H1 (cell line): ENCODE data around the gene CYP26A1. TPM values are rescaled to one million over a fixed set of nuclear protein-coding genes. Genes with fewer than 3 reads are reported as not detected.
"Not testable (repeated sequence)": the region's sequence is repeated elsewhere in the genome, so short reads cannot be mapped to it uniquely, and the experiment has no call there.

Source experiments
- CTCF ChIA-PET: fragments of 300-600 bp; sonication (Branson Sonifier 250); formaldehyde crosslinking; loops from one replicate; lab custom pipeline; 2021; ENCODE audit not compliant: partially characterized antibody; lab: Charles Lee
- POLR2A ChIA-PET: fragments of 300-600 bp; sonication (Branson Sonifier 250); formaldehyde crosslinking; loops from one replicate; lab custom pipeline; 2021; ENCODE audit warnings: inconsistent platforms; ENCODE audit not compliant: partially characterized antibody; lab: Charles Lee
- DNase-seq, 2 experiments: peaks; one replicate each; pipeline versions ENCODE4 v3.0.0 to v3.0.0-alpha.2; 2010 to 2022; ENCODE audit warnings: low spot score in 2 of 2, low read depth in 1 of 2, mixed read lengths in 1 of 2
- FAIRE-seq: peaks from 2 replicates; lab custom pipeline; 2011; peaks lifted over from hg19 to GRCh38; lab: Jason Lieb, UNC
- H2AFZ ChIP-seq: 2 replicates; pipeline ENCODE4 v1.8.1; 2012; ENCODE audit warnings: low read length, inconsistent platforms
- H2AK5ac ChIP-seq: 2 replicates; pipeline ENCODE4 v1.6.1; 2013; ENCODE audit warnings: low read depth, low read length
- H2BK120ac ChIP-seq: replicated peaks from 2 replicates; pipeline ENCODE3; 2013; ENCODE audit warnings: low read depth, low read length, inconsistent platforms
- H2BK12ac ChIP-seq: 2 replicates; pipeline ENCODE4 v1.6.1; 2013; ENCODE audit warnings: low read depth, low read length
- H2BK15ac ChIP-seq: 2 replicates; pipeline ENCODE4 v1.6.1; 2013; ENCODE audit warnings: low read length
- H2BK20ac ChIP-seq: 2 replicates; pipeline ENCODE4 v1.6.1; 2013; ENCODE audit warnings: low read length
- H2BK5ac ChIP-seq: 2 replicates; pipeline ENCODE4 v1.6.1; 2013; ENCODE audit warnings: low read depth, low read length
- H3K14ac ChIP-seq: 2 replicates; pipeline ENCODE4 v1.6.1; 2013; ENCODE audit warnings: inconsistent platforms; ENCODE audit not compliant: insufficient read length
- H3K18ac ChIP-seq: 2 replicates; pipeline ENCODE4 v1.6.1; 2013; ENCODE audit warnings: low read length; ENCODE audit errors: extremely low read depth
- H3K23ac ChIP-seq: 2 replicates; pipeline ENCODE4 v1.6.1; 2013; ENCODE audit warnings: inconsistent platforms; ENCODE audit not compliant: insufficient read length
- H3K23me2 ChIP-seq: 2 replicates; pipeline ENCODE4 v1.6.1; 2013; ENCODE audit warnings: low read depth, low read length
- H3K27ac ChIP-seq: 2 replicates; pipeline ENCODE4 v1.6.1; 2011; ENCODE audit warnings: low read depth, low read length, inconsistent platforms
- H3K27me3 ChIP-seq, 4 experiments: replicated peaks in 1 of 4; 1 replicate in 1 of 4; 2 replicates in 3 of 4; pipeline versions ENCODE4 v1.6.1 to v1.8.1; 2011 to 2013; ENCODE audit warnings: low read length in 3 of 4, mild to moderate bottlenecking in 3 of 4, inconsistent platforms in 2 of 4, mixed read lengths in 2 of 4, moderate library complexity in 1 of 4; ENCODE audit not compliant: control insufficient read depth in 3 of 4, insufficient read depth in 3 of 4; ENCODE audit errors: extremely low read depth in 1 of 4
- H3K36me3 ChIP-seq, 4 experiments: 2 replicates each; pipeline versions ENCODE4 v1.6.1 to v1.8.1; 2011 to 2013; ENCODE audit warnings: mild to moderate bottlenecking in 4 of 4, low read length in 3 of 4, moderate library complexity in 2 of 4, control low read depth in 1 of 4, inconsistent platforms in 1 of 4; ENCODE audit not compliant: insufficient read depth in 4 of 4, control insufficient read depth in 2 of 4
- H3K4ac ChIP-seq: replicated peaks from 2 replicates; pipeline ENCODE3; 2013; ENCODE audit warnings: low read length, low read depth, mixed read lengths, inconsistent platforms; ENCODE audit not compliant: insufficient read length
- H3K4me1 ChIP-seq, 4 experiments: replicated peaks in 1 of 4; 1 replicate in 1 of 4; 2 replicates in 3 of 4; pipeline versions ENCODE4 v1.6.1 to v1.8.1; 2011 to 2013; ENCODE audit warnings: low read length in 3 of 4, inconsistent platforms in 2 of 4, mixed read lengths in 1 of 4; ENCODE audit not compliant: insufficient read depth in 4 of 4, control insufficient read depth in 3 of 4
- H3K4me2 ChIP-seq, 2 experiments: 2 replicates each; pipeline versions ENCODE4 v1.6.1 to v1.8.1; 2011 to 2013; ENCODE audit warnings: low read depth in 2 of 2, low read length in 2 of 2, control low read depth in 1 of 2, inconsistent platforms in 1 of 2, mild to moderate bottlenecking in 1 of 2; ENCODE audit not compliant: insufficient read depth in 1 of 2
- H3K4me3 ChIP-seq, 4 experiments: fragments of 200-600, 300-600 bp in 1 of 4; sonication (generic), shearing (Covaris generic), sonication (Bioruptor Twin) in 1 of 4; 2 replicates each; pipeline versions ENCODE4 v1.5.1 to v1.8.1; 2011 to 2016; ENCODE audit warnings: low read length in 4 of 4, low read depth in 3 of 4, control low read depth in 2 of 4, inconsistent platforms in 2 of 4, mild to moderate bottlenecking in 2 of 4, mixed read lengths in 1 of 4, moderate library complexity in 1 of 4; ENCODE audit not compliant: insufficient read depth in 2 of 4; ENCODE audit errors: extremely low read depth in 1 of 4
- H3K56ac ChIP-seq: replicated peaks from 2 replicates; pipeline ENCODE3; 2013; ENCODE audit warnings: low read depth, mild to moderate bottlenecking, mixed read lengths, low read length, inconsistent platforms; ENCODE audit not compliant: insufficient read length
- H3K79me1 ChIP-seq: 2 replicates; pipeline ENCODE4 v1.6.1; 2013; ENCODE audit warnings: low read depth, low read length, control low read depth
- H3K79me2 ChIP-seq, 2 experiments: 2 replicates each; pipeline versions ENCODE4 v1.6.1 to v1.8.1; 2012 to 2013; ENCODE audit warnings: low read length in 2 of 2, mild to moderate bottlenecking in 2 of 2, inconsistent platforms in 1 of 2; ENCODE audit not compliant: insufficient read depth in 2 of 2, control insufficient read depth in 1 of 2
- H3K9ac ChIP-seq, 4 experiments: replicated peaks in 1 of 4; 1 replicate in 1 of 4; 2 replicates in 3 of 4; pipeline versions ENCODE4 v1.6.1 to v1.8.1; 2011 to 2013; ENCODE audit warnings: low read depth in 3 of 4, low read length in 3 of 4, control low read depth in 2 of 4, mild to moderate bottlenecking in 2 of 4, moderate library complexity in 2 of 4, inconsistent platforms in 1 of 4; ENCODE audit errors: extremely low read depth in 1 of 4
- H3K9me3 ChIP-seq, 2 experiments: 2 replicates each; pipeline versions ENCODE4 v1.6.1 to v1.8.1; 2012 to 2013; ENCODE audit warnings: mild to moderate bottlenecking in 2 of 2, moderate library complexity in 2 of 2, control low read depth in 1 of 2, inconsistent platforms in 1 of 2, low read depth in 1 of 2, low read length in 1 of 2, mixed read lengths in 1 of 2; ENCODE audit not compliant: insufficient read depth in 2 of 2
- H4K20me1 ChIP-seq, 2 experiments: replicated peaks in 1 of 2; 2 replicates each; pipeline versions ENCODE3 to v1.8.1; 2011 to 2013; ENCODE audit warnings: inconsistent platforms in 2 of 2, low read length in 2 of 2, mild to moderate bottlenecking in 1 of 2; ENCODE audit not compliant: insufficient read depth in 2 of 2, control insufficient read depth in 1 of 2
- H4K5ac ChIP-seq: 2 replicates; pipeline ENCODE4 v1.6.1; 2013; ENCODE audit warnings: low read length, low read depth, mixed read lengths, inconsistent platforms; ENCODE audit not compliant: insufficient read length
- H4K8ac ChIP-seq: 2 replicates; pipeline ENCODE4 v1.8.0; 2013; ENCODE audit warnings: mild to moderate bottlenecking, moderate library complexity, low read length, inconsistent platforms; ENCODE audit not compliant: insufficient read depth; ENCODE audit errors: extremely low read depth
- H4K91ac ChIP-seq: replicated peaks from 2 replicates; pipeline ENCODE3; 2013; ENCODE audit warnings: low read length, mixed read lengths, inconsistent platforms; ENCODE audit not compliant: insufficient read length
- BACH1 ChIP-seq: IDR thresholded peaks from 2 replicates; pipeline ENCODE4 v1.6.1; 2012; ENCODE audit warnings: low read length, improper control_type of control experiment
- GTF2F1 ChIP-seq: IDR thresholded peaks from 2 replicates; pipeline ENCODE4 v1.6.1; 2012; ENCODE audit warnings: low read depth, low read length, improper control_type of control experiment, borderline replicate concordance
- KDM1A ChIP-seq: fragments of 200-600, 300-600 bp; sonication (generic); IDR thresholded peaks from 2 replicates; pipeline ENCODE4 v1.7.1; 2016; ENCODE audit warnings: mild to moderate bottlenecking, low read length, borderline replicate concordance
- NRF1 ChIP-seq: IDR thresholded peaks from 2 replicates; pipeline ENCODE4 v1.6.1; 2011; ENCODE audit warnings: mild to moderate bottlenecking, low read depth, low read length, improper control_type of control experiment
- SAP30 ChIP-seq: fragments of 300-600 bp; sonication (generic); IDR thresholded peaks from 2 replicates; pipeline ENCODE4 v1.7.1; 2012; ENCODE audit warnings: low read length, moderate library complexity, mild to moderate bottlenecking, inconsistent platforms; ENCODE audit not compliant: insufficient read depth, insufficient replicate concordance
- WGBS, 2 experiments: shearing (Covaris generic) in 1 of 2; methylation state at CpG; one replicate each; pipeline versions ENCODE4 v1.1.6 to v1.1.7; 2013 to 2015; ENCODE audit warnings: low lambda C conversion rate in 2 of 2, mixed read lengths in 2 of 2, inconsistent platforms in 1 of 2, low coverage in 1 of 2, missing lambda C conversion rate in 1 of 2; ENCODE audit not compliant: insufficient replicate concordance in 2 of 2, insufficient coverage in 1 of 2, insufficient read length in 1 of 2; ENCODE audit errors: extremely low coverage in 1 of 2, missing lambda C conversion rate in 1 of 2; 5-methylcytosine and 5-hydroxymethylcytosine counted together
- polyA plus RNA-seq, 7 experiments: library from polyadenylated mRNA; depleted of rRNA in 3 of 7; stranded (reverse) in 5 of 7; unstranded in 2 of 7; fragments of >200 nt in 5 of 7; fragments of 200-250 nt in 2 of 7; gene quantifications; 1 replicate in 5 of 7; 2 replicates in 1 of 7; 4 replicates in 1 of 7; pipeline versions ENCODE4 v1.2.1 to v1.2.3, GENCODE V29; 2011 to 2013; ENCODE audit warnings: missing spikeins in 2 of 7, mixed read lengths in 2 of 7
- total RNA-seq: library from RNA; stranded (reverse); fragmentation: NEBNext Ultra II Directional; extraction: Animal tissue kit (Norgen Biotek cat#: 25700); gene quantifications from 2 replicates; pipeline ENCODE4 v1.2.1, GENCODE V29; 2021
- TF ChIP-seq, protein P1 (sequence below), 3 experiments: IDR thresholded peaks; 1 replicate in 2 of 3; 2 replicates in 1 of 3; pipeline versions ENCODE4 v1.5.1 to v1.6.1; 2011; ENCODE audit warnings: low read length in 3 of 3, mild to moderate bottlenecking in 3 of 3, inconsistent platforms in 2 of 3, low read depth in 1 of 3, moderate library complexity in 1 of 3; ENCODE audit not compliant: insufficient read depth in 1 of 3; ENCODE audit errors: control extremely low read depth in 1 of 3

CYP26A1 gene
- total and polyA plus RNA-seq, 2 of the 8 experiments (the other 6 are each of a cell fraction or from before 2014, with no cell fraction given) = 5.0 to 9.1 TPM

DNA sequence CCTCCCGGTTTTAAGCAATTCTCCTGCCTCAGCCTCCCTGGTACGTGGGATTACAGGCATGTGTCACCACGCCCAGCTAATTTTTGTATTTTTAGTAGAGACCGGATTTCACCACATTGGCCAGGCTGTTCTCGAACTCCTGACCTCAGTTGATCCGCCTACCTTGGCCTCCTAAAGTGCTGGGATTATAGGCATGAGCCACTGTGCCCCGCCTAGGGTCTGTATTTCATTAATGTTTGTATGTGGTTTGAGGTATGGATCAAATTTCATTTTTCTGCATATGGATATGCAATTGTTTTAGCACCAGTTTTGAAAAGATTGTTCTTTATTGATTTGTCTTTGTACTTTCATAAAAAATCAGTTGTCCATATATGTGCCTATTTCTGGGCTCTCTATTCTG lies 26.0 kb downstream of the CYP26A1 start (continued):
- TF ChIP-seq BACH1 = no peak
- TF ChIP-seq GTF2F1 = no peak
- TF ChIP-seq NRF1 = no peak
- TF ChIP-seq, protein P1, sequence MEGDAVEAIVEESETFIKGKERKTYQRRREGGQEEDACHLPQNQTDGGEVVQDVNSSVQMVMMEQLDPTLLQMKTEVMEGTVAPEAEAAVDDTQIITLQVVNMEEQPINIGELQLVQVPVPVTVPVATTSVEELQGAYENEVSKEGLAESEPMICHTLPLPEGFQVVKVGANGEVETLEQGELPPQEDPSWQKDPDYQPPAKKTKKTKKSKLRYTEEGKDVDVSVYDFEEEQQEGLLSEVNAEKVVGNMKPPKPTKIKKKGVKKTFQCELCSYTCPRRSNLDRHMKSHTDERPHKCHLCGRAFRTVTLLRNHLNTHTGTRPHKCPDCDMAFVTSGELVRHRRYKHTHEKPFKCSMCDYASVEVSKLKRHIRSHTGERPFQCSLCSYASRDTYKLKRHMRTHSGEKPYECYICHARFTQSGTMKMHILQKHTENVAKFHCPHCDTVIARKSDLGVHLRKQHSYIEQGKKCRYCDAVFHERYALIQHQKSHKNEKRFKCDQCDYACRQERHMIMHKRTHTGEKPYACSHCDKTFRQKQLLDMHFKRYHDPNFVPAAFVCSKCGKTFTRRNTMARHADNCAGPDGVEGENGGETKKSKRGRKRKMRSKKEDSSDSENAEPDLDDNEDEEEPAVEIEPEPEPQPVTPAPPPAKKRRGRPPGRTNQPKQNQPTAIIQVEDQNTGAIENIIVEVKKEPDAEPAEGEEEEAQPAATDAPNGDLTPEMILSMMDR (IDR thresholded peaks at IDR 0.05; ENCODE audit: control extremely low read depth in 1 of 3, insufficient read depth in 1 of 3, low read depth in 1 of 3, low read length in 3 of 3) = no peak
- no peak for TF ChIP-seq SAP30
- no peak for TF ChIP-seq KDM1A
- TF ChIP-seq, all 59 proteins: peak for 0

DNA sequence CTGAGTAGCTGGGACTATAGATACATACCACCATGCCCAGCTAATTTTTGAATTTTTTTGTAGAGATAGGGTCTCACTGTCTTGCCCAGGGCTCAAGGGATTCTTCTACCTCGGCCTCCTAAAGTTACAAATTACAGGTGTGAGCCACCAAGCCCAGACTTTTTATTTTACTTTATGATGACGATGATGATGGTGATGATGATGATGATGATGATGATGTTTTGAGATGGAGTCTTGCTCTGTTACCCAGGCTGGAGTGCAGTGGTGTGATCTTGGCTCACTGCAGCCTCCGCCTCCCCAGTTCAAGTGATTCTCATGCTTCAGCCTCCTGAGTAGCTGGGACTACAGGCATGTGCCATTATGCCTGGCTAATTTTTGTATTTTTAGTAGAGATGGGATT lies 27.5 kb downstream of the CYP26A1 start:
- WGBS, 2 experiments = 92% methylated on average over 3 of the region's 3 CpGs; no CpG with 5 or more reads in 1 of the 2 experiments
- not testable (repeated sequence) for FAIRE-seq

More for the DNA sequence above, 27.5 kb downstream of the CYP26A1 start:
- H3K4me3 ChIP-seq, H2BK5ac ChIP-seq, H2AFZ ChIP-seq, H2BK12ac ChIP-seq, H3K4me1 ChIP-seq, H3K4me2 ChIP-seq, H2AK5ac ChIP-seq, H3K27ac ChIP-seq, H3K79me1 ChIP-seq, H3K79me2 ChIP-seq, H3K27me3 ChIP-seq, H4K20me1 ChIP-seq, H3K23ac ChIP-seq, H4K91ac ChIP-seq, H4K8ac ChIP-seq, H2BK20ac ChIP-seq, H3K9me3 ChIP-seq, H3K9ac ChIP-seq, H3K23me2 ChIP-seq, H2BK120ac ChIP-seq, POLR2A ChIA-PET, H3K18ac ChIP-seq, H3K14ac ChIP-seq, DNase-seq, H3K56ac ChIP-seq, H2BK15ac ChIP-seq, H4K5ac ChIP-seq, H3K4ac ChIP-seq, H3K36me3 ChIP-seq: not testable (repeated sequence)
- CTCF ChIA-PET = interaction anchor here (0.8 to 2.2 kb wide), 2 partner anchors 32 to 251 kb away, joined by 3 to 7 read pairs; no protein-coding TSS in a partner anchor
